ENCODE measurements around the gene ACY1. TPM values are rescaled to one million over a fixed set of nuclear protein-coding genes. Genes with fewer than 3 reads are reported as not detected.

The ACY1 gene
- total and polyA plus RNA-seq, 2 of the 13 experiments (the other 11 are each of a cell fraction or from before 2014, with no cell fraction given) = 113 to 162 TPM

DNA sequence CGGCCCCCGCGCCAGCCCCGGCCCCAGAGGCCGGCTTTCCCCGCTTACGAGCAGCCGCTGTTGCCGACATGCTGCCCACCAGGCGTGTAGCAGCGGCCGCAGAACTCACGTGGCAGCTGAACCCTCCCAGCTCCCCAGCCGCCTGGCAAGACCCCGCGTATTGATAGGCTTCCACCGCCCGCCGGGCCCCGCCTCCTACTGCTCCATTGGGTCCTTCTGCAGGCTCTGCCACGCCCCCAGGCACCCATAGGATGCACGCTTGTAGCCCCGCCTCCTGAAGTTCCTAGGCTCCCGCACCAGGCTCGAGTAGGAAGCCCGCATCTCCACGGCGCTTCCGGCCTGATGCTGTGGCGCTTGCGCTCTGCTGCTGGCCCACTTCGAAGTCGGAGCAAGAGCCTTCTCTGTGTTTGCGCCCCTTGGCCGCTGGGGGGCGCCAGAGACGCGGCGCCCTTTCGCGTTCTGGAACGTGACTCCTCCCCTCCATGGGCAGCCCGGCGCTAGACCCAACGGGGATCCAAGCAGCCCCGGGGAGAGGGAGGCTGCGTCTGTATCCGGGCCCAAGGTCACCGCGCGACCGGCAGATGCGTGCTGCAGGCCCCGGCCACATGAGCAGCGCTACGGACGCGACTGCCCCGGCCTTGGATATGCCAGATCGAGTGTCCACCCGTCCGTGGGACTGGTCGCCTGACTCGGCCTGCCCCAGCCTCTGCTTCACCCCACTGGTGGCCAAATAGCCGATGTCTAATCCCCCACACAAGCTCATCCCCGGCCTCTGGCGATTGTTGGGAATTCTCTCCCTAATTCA lies 41.3 kb upstream of the ACY1 start, which contains the start of the genes PARP3 and RRP9 (continued):
- TF ChIP-seq, protein P1, sequence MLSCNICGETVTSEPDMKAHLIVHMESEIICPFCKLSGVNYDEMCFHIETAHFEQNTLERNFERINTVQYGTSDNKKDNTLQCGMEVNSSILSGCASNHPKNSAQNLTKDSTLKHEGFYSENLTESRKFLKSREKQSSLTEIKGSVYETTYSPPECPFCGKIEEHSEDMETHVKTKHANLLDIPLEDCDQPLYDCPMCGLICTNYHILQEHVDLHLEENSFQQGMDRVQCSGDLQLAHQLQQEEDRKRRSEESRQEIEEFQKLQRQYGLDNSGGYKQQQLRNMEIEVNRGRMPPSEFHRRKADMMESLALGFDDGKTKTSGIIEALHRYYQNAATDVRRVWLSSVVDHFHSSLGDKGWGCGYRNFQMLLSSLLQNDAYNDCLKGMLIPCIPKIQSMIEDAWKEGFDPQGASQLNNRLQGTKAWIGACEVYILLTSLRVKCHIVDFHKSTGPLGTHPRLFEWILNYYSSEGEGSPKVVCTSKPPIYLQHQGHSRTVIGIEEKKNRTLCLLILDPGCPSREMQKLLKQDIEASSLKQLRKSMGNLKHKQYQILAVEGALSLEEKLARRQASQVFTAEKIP (CRISPR knock-in tag; IDR thresholded peaks at IDR 0.05; ENCODE audit: borderline replicate concordance) = no peak
- TF ChIP-seq, protein P2, sequence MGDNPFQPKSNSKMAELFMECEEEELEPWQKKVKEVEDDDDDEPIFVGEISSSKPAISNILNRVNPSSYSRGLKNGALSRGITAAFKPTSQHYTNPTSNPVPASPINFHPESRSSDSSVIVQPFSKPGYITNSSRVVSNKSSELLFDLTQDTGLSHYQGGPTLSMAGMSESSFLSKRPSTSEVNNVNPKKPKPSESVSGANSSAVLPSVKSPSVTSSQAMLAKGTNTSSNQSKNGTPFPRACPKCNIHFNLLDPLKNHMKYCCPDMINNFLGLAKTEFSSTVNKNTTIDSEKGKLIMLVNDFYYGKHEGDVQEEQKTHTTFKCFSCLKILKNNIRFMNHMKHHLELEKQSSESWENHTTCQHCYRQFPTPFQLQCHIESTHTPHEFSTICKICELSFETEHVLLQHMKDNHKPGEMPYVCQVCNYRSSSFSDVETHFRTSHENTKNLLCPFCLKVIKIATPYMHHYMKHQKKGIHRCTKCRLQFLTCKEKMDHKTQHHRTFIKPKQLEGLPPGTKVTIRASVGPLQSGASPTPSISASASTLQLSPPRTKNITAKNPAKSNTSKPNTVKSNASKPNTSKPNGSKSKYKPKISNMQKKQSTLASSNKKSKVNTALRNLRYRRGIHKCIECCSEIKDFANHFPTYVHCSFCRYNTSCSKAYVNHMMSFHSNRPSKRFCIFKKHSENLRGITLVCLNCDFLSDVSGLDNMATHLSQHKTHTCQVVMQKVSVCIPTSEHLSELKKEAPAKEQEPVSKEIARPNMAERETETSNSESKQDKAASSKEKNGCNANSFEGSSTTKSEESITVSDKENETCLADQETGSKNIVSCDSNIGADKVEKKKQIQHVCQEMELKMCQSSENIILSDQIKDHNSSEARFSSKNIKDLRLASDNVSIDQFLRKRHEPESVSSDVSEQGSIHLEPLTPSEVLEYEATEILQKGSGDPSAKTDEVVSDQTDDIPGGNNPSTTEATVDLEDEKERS (CRISPR knock-in tag; IDR thresholded peaks at IDR 0.05) = peak; percentile 16; the same call in 1 of the 2 replicates
- TF ChIP-seq JUNB (CRISPR knock-in tag; IDR thresholded peaks at IDR 0.05; ENCODE audit: borderline replicate concordance) (no peak), GATA4 (IDR thresholded peaks at IDR 0.05; ENCODE audit: borderline replicate concordance, low read depth) (0 out of 2 replicates have a peak, but pooled peaks have one; percentile 41), RARG (CRISPR knock-in tag; IDR thresholded peaks at IDR 0.05; ENCODE audit: low read depth) (no peak; the same call in 1 of the 2 replicates), KDM4B (CRISPR knock-in tag; IDR thresholded peaks at IDR 0.05) (peak; percentile 77; the same call in 1 of the 2 replicates), ZNF841 (CRISPR knock-in tag; IDR thresholded peaks at IDR 0.05; ENCODE audit: borderline replicate concordance) (no peak), ZC3H13 (CRISPR knock-in tag; IDR thresholded peaks at IDR 0.05) (0 out of 2 replicates have a peak, but pooled peaks have one; percentile 2), ZNF556 (CRISPR knock-in tag; IDR thresholded peaks at IDR 0.05; ENCODE audit: borderline replicate concordance) (peak; percentile 50; the same call in 1 of the 2 replicates), KLF12 (CRISPR knock-in tag; IDR thresholded peaks at IDR 0.05; ENCODE audit: borderline replicate concordance) (peak; percentile 39; the same call in 1 of the 2 replicates), MTA1 (CRISPR knock-in tag; IDR thresholded peaks at IDR 0.05; ENCODE audit: borderline replicate concordance) (peak; percentile 76; the same call in 1 of the 2 replicates), POLR2AphosphoS2 (IDR thresholded peaks at IDR 0.05; ENCODE audit: low read depth, low read length) (no peak), KDM5A (IDR thresholded peaks at IDR 0.05; ENCODE audit: borderline replicate concordance, low read length) (peak; percentile 33; the same call in 1 of the 2 replicates), KDM6A (CRISPR knock-in tag; IDR thresholded peaks at IDR 0.05; ENCODE audit: low read depth) (no peak), ZNF562 (CRISPR knock-in tag; IDR thresholded peaks at IDR 0.05; ENCODE audit: borderline replicate concordance) (no peak), ZFP36 (IDR thresholded peaks at IDR 0.05; ENCODE audit: borderline replicate concordance, low read depth, low read length, partially characterized antibody) (no peak), ETV5 (CRISPR knock-in tag; IDR thresholded peaks at IDR 0.05; ENCODE audit: borderline replicate concordance) (peak; percentile 91), HCFC1 (IDR thresholded peaks at IDR 0.05; ENCODE audit: low read depth, low read length) (no peak; the same call in none of the 2 replicates), PAF1 (CRISPR knock-in tag; IDR thresholded peaks at IDR 0.05) (no peak), TSC22D2 (CRISPR knock-in tag; IDR thresholded peaks at IDR 0.05; ENCODE audit: borderline replicate concordance) (peak; percentile 46; the same call in 1 of the 2 replicates)
- TF ChIP-seq, protein P3, sequence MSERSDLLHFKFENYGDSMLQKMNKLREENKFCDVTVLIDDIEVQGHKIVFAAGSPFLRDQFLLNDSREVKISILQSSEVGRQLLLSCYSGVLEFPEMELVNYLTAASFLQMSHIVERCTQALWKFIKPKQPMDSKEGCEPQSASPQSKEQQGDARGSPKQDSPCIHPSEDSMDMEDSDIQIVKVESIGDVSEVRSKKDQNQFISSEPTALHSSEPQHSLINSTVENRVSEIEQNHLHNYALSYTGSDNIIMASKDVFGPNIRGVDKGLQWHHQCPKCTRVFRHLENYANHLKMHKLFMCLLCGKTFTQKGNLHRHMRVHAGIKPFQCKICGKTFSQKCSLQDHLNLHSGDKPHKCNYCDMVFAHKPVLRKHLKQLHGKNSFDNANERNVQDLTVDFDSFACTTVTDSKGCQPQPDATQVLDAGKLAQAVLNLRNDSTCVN (CRISPR knock-in tag; IDR thresholded peaks at IDR 0.05; ENCODE audit: borderline replicate concordance) = peak; percentile 83
- TF ChIP-seq, protein P4, sequence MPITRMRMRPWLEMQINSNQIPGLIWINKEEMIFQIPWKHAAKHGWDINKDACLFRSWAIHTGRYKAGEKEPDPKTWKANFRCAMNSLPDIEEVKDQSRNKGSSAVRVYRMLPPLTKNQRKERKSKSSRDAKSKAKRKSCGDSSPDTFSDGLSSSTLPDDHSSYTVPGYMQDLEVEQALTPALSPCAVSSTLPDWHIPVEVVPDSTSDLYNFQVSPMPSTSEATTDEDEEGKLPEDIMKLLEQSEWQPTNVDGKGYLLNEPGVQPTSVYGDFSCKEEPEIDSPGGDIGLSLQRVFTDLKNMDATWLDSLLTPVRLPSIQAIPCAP (CRISPR knock-in tag; IDR thresholded peaks at IDR 0.05; ENCODE audit: low read depth) = no peak

All from HepG2 (cell line).